ENCODE data around the gene LECT2. TPM values are rescaled to one million over a fixed set of nuclear protein-coding genes. Genes with fewer than 3 reads are reported as not detected.

The LECT2 gene
- total RNA-seq, 1 donor from 2014 or later: not detected

- no peak for TF ChIP-seq CTCF (IDR thresholded peaks at IDR 0.05; ENCODE audit: borderline replicate concordance)
- intact Hi-C loops (cut with micrococcal nuclease): no loop called here
- Histone ChIP-seq H3K36me3 (no peaks in the 10 kb centered on the region), H3K9me3 (replicated peaks) (peaks cover 4% of the 10 kb centered on the region), H3K27me3 (ENCODE audit: low read depth) (peaks cover 71% of the 10 kb centered on the region), H3K4me1 (peaks cover 12% of the 10 kb centered on the region), H3K27ac (replicated peaks) (no peak overlapping the region), H3K4me3 (peak overlapping the region; percentile 61)
- DNase-seq: no peak
These were observed 23.9 kb downstream of the LECT2 start for GRCh38 chr5:135930949-135931295.

DNA sequence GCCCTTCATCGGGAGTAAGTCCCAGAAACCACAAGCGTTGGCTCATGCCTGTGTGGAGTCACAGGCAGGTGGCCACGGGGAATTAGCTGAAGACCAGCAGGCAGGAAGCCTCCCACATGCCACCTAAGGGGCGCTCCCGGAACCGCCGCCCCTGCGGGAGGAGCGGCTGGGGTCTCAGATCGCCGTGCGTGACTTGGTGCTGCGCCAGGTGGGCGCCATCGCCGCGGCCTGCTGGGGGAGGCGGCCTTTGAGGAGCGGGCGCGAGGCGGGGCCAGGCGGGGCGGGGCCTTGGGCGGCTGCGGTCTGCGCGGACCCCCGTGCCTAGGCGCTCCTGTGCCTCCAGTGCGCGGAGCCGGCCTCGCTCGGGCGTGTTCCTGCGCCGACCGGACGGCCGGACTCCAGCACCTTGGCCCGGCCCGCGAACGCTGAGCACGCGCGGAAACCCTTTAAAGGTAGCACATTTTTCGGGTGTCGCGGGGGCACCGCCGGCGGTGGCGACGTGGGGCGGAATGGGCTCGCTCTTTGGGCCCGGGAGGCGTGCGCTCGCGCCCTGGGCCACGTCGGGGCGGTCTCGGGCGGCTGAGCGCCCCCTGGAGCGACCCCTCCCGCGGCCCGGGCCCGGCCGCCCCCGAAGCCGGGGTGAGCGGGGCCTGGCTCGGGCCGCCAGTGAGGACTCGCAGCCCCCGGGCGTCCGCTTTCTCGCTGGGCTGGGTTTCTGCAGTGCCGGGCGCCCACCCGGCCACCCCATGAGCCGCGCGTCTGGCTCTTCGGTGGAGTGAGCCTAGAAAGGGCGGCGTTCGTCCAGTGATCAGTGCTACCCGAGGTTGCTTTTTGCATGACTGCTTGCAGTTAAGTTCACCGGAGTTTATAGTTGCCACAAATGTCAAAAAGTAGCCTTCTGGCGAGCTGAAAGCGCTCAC, 24.5 kb downstream of the LECT2 start:
- H3K36me3 ChIP-seq: no peaks in the 10 kb centered on the region
- H3K4me1 ChIP-seq: peaks cover 12% of the 10 kb centered on the region
- no peak overlapping the region for H3K27ac ChIP-seq (replicated peaks)
- H3K9me3 ChIP-seq (replicated peaks): peaks cover 4% of the 10 kb centered on the region
- no peak for DNase-seq
- peaks cover 78% of the 10 kb centered on the region for H3K27me3 ChIP-seq (ENCODE audit: low read depth)
- peak overlapping the region; percentile 61 for H3K4me3 ChIP-seq
- TF ChIP-seq CTCF (IDR thresholded peaks at IDR 0.05; ENCODE audit: borderline replicate concordance): no peak
- intact Hi-C loops (cut with micrococcal nuclease): no loop called here

DNA sequence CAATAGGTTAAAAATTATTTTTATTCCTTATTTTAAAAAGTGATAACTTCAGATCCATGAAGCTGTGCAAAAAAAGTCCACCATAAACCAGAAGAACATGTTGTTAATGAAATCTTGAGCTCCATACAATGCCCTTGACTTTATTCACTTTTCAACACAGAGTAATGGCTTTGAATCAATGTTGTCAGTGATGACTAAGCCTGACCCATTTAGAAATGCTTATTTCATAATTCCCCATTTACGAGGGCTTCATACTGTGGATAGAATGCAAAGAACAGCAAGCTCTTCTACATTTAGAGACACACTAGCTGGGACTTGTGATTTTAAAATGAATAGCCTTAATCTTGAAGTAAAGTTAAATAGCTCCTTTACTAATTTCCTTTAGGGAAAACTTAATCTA, 33.4 kb downstream of the LECT2 start:
- H3K27me3 ChIP-seq (ENCODE audit: low read depth): peaks cover 83% of the 10 kb centered on the region
- TF ChIP-seq CTCF (IDR thresholded peaks at IDR 0.05; ENCODE audit: borderline replicate concordance): no peak
- intact Hi-C loops (cut with micrococcal nuclease): no loop called here
- H3K9me3 ChIP-seq (replicated peaks): no peaks in the 10 kb centered on the region
- no peak for DNase-seq
- H3K4me3 ChIP-seq: no peak overlapping the region
- no peaks in the 10 kb centered on the region for H3K36me3 ChIP-seq
- no peaks in the 10 kb centered on the region for H3K4me1 ChIP-seq
- H3K27ac ChIP-seq (replicated peaks): no peak overlapping the region

GRCh38 chr5:135920199-135920598, 34.6 kb downstream of the LECT2 start:
- Histone ChIP-seq H3K27me3 (ENCODE audit: low read depth) (peaks cover 73% of the 10 kb centered on the region), H3K4me3 (no peak overlapping the region), H3K9me3 (replicated peaks) (no peaks in the 10 kb centered on the region), H3K4me1 (no peaks in the 10 kb centered on the region), H3K36me3 (no peaks in the 10 kb centered on the region), H3K27ac (replicated peaks) (no peak overlapping the region)
- DNase-seq: no peak
- intact Hi-C loops (cut with micrococcal nuclease): no loop called here
- TF ChIP-seq CTCF (IDR thresholded peaks at IDR 0.05; ENCODE audit: borderline replicate concordance): no peak

GRCh38 chr5:135916638-135917263, 38.0 kb downstream of the LECT2 start:
- Histone ChIP-seq H3K27ac (replicated peaks) (no peak overlapping the region), H3K9me3 (replicated peaks) (no peaks in the 10 kb centered on the region), H3K27me3 (ENCODE audit: low read depth) (peaks cover 72% of the 10 kb centered on the region), H3K4me3 (no peak overlapping the region), H3K4me1 (no peaks in the 10 kb centered on the region), H3K36me3 (no peaks in the 10 kb centered on the region)
- intact Hi-C loops (cut with micrococcal nuclease): no loop called here
- DNase-seq: no peak
- no peak for TF ChIP-seq CTCF (IDR thresholded peaks at IDR 0.05; ENCODE audit: borderline replicate concordance)
